ENCODE measurements around the gene SATB2. TPM values are rescaled to one million over a fixed set of nuclear protein-coding genes. Genes with fewer than 3 reads are reported as not detected.

SATB2 gene
- total RNA-seq (ENCODE audit: low replicate concordance), result 14.1 and 36.4 TPM in 2 replicates

GRCh38 chr2:199457147-199458008 lies at the start of gene SATB2:
SATB2 (minus strand) TSS chr2:199457939; CDS start chr2:199456037, 1,902 bp downstream.

